VCaP (cell line): Measurements from ENCODE around the gene LIPM.

Experiments
- H3K27ac ChIP-seq: fragments of 450-650 bp; 2 replicates; pipeline ENCODE4 v1.5.1; 2017
- TF ChIP-seq, protein P1 (sequence below): fragments of 450-650 bp; conservative IDR thresholded peaks from 2 replicates; pipeline ENCODE4 v1.5.1; 2017; ENCODE audit warnings: mild to moderate bottlenecking, moderate library complexity

Gene LIPM

DNA sequence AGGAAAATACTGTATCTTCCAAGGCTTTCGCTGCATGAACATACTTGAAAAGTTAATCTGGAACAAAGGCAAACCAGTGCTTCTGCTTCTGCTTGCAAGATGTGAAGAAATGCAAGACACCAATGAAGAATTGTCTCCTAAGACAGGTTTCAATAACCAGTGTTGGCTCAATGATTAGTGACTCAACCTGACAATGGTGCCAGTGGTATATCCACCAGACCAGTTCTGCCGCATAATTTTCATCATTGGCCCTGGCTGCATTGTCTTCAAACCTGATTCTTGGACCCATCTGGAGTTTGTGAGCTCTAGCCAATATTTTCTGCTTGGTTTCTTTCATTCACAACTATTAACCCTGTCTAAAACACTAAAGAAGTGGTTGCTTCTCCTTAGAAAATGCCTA lies 63.9 kb downstream of the LIPM start:
- TF ChIP-seq, protein P1, sequence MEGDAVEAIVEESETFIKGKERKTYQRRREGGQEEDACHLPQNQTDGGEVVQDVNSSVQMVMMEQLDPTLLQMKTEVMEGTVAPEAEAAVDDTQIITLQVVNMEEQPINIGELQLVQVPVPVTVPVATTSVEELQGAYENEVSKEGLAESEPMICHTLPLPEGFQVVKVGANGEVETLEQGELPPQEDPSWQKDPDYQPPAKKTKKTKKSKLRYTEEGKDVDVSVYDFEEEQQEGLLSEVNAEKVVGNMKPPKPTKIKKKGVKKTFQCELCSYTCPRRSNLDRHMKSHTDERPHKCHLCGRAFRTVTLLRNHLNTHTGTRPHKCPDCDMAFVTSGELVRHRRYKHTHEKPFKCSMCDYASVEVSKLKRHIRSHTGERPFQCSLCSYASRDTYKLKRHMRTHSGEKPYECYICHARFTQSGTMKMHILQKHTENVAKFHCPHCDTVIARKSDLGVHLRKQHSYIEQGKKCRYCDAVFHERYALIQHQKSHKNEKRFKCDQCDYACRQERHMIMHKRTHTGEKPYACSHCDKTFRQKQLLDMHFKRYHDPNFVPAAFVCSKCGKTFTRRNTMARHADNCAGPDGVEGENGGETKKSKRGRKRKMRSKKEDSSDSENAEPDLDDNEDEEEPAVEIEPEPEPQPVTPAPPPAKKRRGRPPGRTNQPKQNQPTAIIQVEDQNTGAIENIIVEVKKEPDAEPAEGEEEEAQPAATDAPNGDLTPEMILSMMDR = no peak
- H3K27ac ChIP-seq = no peak overlapping the region

DNA sequence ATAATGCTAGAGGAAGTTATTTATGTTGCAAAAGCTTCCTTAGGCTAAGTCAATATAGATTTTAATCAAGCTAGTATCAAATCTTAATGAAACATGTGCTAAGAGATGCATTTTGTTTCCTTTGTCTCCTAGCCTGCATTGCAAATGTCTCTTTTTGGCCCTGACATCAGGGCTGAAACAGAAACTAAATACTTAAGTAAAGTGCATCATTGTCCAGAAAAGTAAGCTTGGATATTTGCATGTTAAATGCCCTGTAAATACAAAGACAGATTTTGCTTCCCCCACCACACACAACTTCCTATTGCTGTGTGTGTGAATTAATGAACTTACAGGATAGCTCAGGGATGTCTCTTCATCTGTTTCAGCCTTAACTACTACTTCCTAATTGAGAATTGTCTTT lies 67.6 kb downstream of the LIPM start:
- TF ChIP-seq, protein P1 = no peak

More for the DNA sequence above, 67.6 kb downstream of the LIPM start:
- H3K27ac ChIP-seq = no peak overlapping the region
